ENCODE results near the gene MEGF6. TPM values are rescaled to one million over a fixed set of nuclear protein-coding genes. Genes with fewer than 3 reads are reported as not detected.

Gene MEGF6
- total and polyA plus RNA-seq, 2 donors (not counting 1 experiment from before 2014, with no cell fraction given): 43.2 to 77.3 TPM

DNA sequence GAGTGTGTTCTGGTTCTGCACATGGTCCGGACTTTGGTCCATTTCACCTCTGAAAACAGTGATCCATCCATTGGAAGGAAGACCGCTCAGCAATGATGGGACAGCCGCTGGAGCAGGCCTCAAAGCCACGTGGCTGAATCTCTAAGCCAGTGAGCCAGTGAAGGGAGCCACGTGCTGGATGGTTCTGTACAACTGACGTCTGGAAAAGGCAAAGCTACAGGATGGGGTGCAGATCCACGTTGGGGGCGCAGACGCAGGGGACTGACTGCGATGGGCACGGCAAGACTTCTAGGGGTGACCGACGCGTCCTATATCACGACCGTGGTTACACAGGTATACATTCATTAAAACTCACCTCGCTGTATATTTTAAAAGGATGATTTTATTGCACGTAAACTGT, 167.0 kb downstream of the MEGF6 start:
- H3K4me1 Mint-ChIP-seq: no peaks in the 10 kb centered on the region
- Histone ChIP-seq H3K27ac (ENCODE audit: low read length in 2 of 2) (no peak overlapping the region), H3K9me3 (ENCODE audit: control extremely low read depth in 1 of 3, control insufficient read depth in 2 of 3, insufficient read depth in 1 of 3, low read length in 2 of 3) (peaks cover 0 to 16% (median 4%) of the 10 kb centered on the region in 3 donors), H3K27me3 (replicated peaks in 1 of 4; ENCODE audit: control extremely low read depth in 1 of 4, control insufficient read depth in 3 of 4, insufficient read depth in 4 of 4, low read length in 3 of 4) (no peaks in the 10 kb centered on the region), H3K79me2 (ENCODE audit: control insufficient read depth, insufficient read depth, low read length) (no peaks in the 10 kb centered on the region), H3K4me2 (replicated peaks; ENCODE audit: low read depth, low read length, poor library complexity, severe bottlenecking) (no peak overlapping the region), H3K9ac (ENCODE audit: low read length) (no peak overlapping the region), H2AFZ (ENCODE audit: insufficient read depth, low read depth, low read length, poor library complexity, severe bottlenecking) (no peak overlapping the region), H3K36me3 (replicated peaks in 1 of 2; ENCODE audit: control extremely low read depth in 1 of 2, control insufficient read depth in 1 of 2, extremely low read depth in 1 of 2, insufficient read depth in 2 of 2, low read length in 1 of 2) (no peaks in the 10 kb centered on the region), H3K4me3 (ENCODE audit: control extremely low read depth in 1 of 5, extremely low read depth in 1 of 5, insufficient read depth in 1 of 5, low read depth in 2 of 5, low read length in 4 of 5) (no peak overlapping the region), H4K20me1 (ENCODE audit: control insufficient read depth, insufficient read depth, low read length, poor library complexity, severe bottlenecking) (no peaks in the 10 kb centered on the region), H3K4me1 (ENCODE audit: control insufficient read depth in 2 of 2, insufficient read depth in 2 of 2, low read length in 2 of 2) (no peaks in the 10 kb centered on the region)
- H3K9me3 Mint-ChIP-seq (ENCODE audit: insufficient read depth): peaks cover 2% of the 10 kb centered on the region
- CTCF ChIA-PET: interaction anchor here (1.6 kb wide), 1 partner anchor 9 kb away, joined by 10 read pairs; no protein-coding TSS in a partner anchor
- no peak for DNase-seq
- intact Hi-C loops (cut with micrococcal nuclease): no loop called here
- POLR2A ChIA-PET: no interaction called here
- no peak for ATAC-seq (ENCODE audit: low read depth)
- no peak overlapping the region for H3K4me3 Mint-ChIP-seq
- TF ChIP-seq CTCF (IDR thresholded peaks at IDR 0.05) (no peak), EZH2 (IDR thresholded peaks at IDR 0.05; ENCODE audit: borderline replicate concordance, insufficient read depth, low read depth, low read length, poor library complexity, severe bottlenecking) (no peak)
- 97% methylated on average over 10 of the region's 18 CpGs for WGBS (ENCODE audit: insufficient coverage)
- H3K27ac Mint-ChIP-seq: no peak overlapping the region
- peaks cover 18% of the 10 kb centered on the region for H3K27me3 Mint-ChIP-seq

DNA sequence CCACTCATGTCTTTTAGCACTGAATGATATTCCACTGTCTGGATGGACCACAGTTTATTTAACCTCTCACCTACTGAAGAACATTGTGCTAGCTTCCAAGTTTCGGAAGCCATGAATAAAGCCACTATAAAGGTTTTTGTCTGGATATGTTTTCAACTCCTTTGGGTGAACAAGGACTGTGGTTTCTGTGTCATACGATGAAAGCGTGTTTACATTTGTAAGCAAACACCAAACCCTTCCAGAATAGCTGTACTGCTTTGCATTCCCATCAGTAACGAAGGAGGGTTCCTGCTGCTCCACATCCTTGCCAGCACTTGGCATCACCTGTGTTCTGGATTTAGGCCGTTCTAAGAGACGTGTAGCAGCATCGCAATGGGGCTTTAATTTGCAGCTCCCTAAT, 167.5 kb downstream of the MEGF6 start:
- Histone ChIP-seq H3K79me2 (ENCODE audit: control insufficient read depth, insufficient read depth, low read length) (no peaks in the 10 kb centered on the region), H3K4me3 (ENCODE audit: control extremely low read depth in 1 of 5, extremely low read depth in 1 of 5, insufficient read depth in 1 of 5, low read depth in 2 of 5, low read length in 4 of 5) (no peak overlapping the region), H3K4me2 (replicated peaks; ENCODE audit: low read depth, low read length, poor library complexity, severe bottlenecking) (no peak overlapping the region), H2AFZ (ENCODE audit: insufficient read depth, low read depth, low read length, poor library complexity, severe bottlenecking) (no peak overlapping the region), H3K36me3 (replicated peaks in 1 of 2; ENCODE audit: control extremely low read depth in 1 of 2, control insufficient read depth in 1 of 2, extremely low read depth in 1 of 2, insufficient read depth in 2 of 2, low read length in 1 of 2) (no peaks in the 10 kb centered on the region), H3K9ac (ENCODE audit: low read length) (no peak overlapping the region), H4K20me1 (ENCODE audit: control insufficient read depth, insufficient read depth, low read length, poor library complexity, severe bottlenecking) (no peaks in the 10 kb centered on the region), H3K4me1 (ENCODE audit: control insufficient read depth in 2 of 2, insufficient read depth in 2 of 2, low read length in 2 of 2) (no peaks in the 10 kb centered on the region), H3K9me3 (ENCODE audit: control extremely low read depth in 1 of 3, control insufficient read depth in 2 of 3, insufficient read depth in 1 of 3, low read length in 2 of 3) (peaks cover 0 to 16% (median 4%) of the 10 kb centered on the region in 3 donors), H3K27me3 (replicated peaks in 1 of 4; ENCODE audit: control extremely low read depth in 1 of 4, control insufficient read depth in 3 of 4, insufficient read depth in 4 of 4, low read length in 3 of 4) (no peaks in the 10 kb centered on the region), H3K27ac (ENCODE audit: low read length in 2 of 2) (no peak overlapping the region)
- Mint-ChIP-seq H3K9me3 (ENCODE audit: insufficient read depth) (peaks cover 2% of the 10 kb centered on the region), H3K27me3 (peaks cover 15% of the 10 kb centered on the region), H3K4me3 (no peak overlapping the region), H3K27ac (no peak overlapping the region), H3K4me1 (no peaks in the 10 kb centered on the region)
- no peak for TF ChIP-seq EZH2 (IDR thresholded peaks at IDR 0.05; ENCODE audit: borderline replicate concordance, insufficient read depth, low read depth, low read length, poor library complexity, severe bottlenecking)
- ATAC-seq (ENCODE audit: low read depth) (no peak), DNase-seq (no peak)
- intact Hi-C loops (cut with micrococcal nuclease): no loop called here
- 89% methylated on average over 6 of the region's 7 CpGs for WGBS (ENCODE audit: insufficient coverage)
- ChIA-PET CTCF (interaction anchor here (1.6 kb wide), 1 partner anchor 9 kb away, joined by 10 read pairs; no protein-coding TSS in a partner anchor), POLR2A (no interaction called here)
